ENCODE results near the gene CENPX. TPM values are rescaled to one million over a fixed set of nuclear protein-coding genes. Genes with fewer than 3 reads are reported as not detected.

CENPX gene
- total RNA-seq, 4 donors from 2014 or later = 46.0 to 74.0 (median 57.5) TPM

DNA sequence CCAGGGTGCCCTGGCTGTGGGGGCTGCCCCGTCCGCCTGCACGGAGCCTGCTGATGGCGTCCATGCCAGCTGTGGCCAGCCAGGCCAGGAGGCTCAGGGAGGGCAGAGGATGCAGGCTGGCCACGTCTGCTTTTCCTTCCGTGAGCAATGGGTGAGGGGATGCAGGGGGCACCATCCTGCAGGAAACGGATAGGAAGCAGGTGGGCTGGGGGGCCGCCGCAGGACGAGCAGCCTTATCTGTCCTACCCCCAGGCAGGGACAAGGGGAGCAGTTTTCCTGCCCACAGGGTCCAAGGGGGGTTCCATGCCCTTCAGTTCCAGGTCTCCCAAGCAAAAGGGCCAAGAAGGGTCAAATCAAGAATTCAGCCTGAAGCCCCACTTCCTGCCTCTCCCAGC lies 36.2 kb upstream of the CENPX start:
- no peak for TF ChIP-seq CTCF (IDR thresholded peaks at IDR 0.05; ENCODE audit: low read depth)

DNA sequence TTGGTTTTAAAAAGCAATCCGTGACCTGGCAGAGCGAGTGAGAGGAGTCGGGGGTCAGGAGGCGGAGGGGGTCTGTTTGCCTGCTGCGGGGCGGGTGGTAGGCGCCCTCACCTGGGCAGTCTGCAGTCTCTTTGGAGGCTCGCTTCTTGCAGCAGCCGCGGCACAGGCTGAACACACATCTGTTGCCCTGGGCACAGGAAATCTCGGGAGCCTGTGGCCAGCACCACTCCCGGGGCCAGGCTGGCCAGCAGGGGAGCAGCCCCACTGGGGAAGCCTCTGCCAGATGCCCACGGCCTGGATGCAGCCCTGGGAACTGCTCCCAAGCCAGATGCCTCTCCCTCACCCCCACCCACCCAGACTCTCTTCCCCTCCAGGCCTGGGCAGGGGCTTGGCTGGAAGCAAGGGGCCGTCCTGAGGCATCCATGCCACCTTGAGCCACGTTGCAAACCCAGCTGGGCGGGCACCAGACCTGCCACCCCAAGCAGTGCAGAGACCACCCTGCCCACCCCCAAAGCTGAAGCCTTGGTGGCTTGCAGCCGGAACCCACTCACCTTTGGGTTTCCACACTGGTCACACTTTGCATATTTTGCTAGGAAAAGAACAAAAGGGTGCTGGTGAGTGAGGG lies 35.7 kb upstream of the CENPX start:
- no peak for TF ChIP-seq CTCF (IDR thresholded peaks at IDR 0.05; ENCODE audit: low read depth)

- TF ChIP-seq CTCF (IDR thresholded peaks at IDR 0.05; ENCODE audit: low read depth) = no peak
Observed at GRCh38 chr17:82056729-82057621, 34.3 kb upstream of the CENPX start.

- TF ChIP-seq CTCF (IDR thresholded peaks at IDR 0.05; ENCODE audit: low read depth) = no peak
Observed at GRCh38 chr17:82055965-82056728, 33.5 kb upstream of the CENPX start.

DNA sequence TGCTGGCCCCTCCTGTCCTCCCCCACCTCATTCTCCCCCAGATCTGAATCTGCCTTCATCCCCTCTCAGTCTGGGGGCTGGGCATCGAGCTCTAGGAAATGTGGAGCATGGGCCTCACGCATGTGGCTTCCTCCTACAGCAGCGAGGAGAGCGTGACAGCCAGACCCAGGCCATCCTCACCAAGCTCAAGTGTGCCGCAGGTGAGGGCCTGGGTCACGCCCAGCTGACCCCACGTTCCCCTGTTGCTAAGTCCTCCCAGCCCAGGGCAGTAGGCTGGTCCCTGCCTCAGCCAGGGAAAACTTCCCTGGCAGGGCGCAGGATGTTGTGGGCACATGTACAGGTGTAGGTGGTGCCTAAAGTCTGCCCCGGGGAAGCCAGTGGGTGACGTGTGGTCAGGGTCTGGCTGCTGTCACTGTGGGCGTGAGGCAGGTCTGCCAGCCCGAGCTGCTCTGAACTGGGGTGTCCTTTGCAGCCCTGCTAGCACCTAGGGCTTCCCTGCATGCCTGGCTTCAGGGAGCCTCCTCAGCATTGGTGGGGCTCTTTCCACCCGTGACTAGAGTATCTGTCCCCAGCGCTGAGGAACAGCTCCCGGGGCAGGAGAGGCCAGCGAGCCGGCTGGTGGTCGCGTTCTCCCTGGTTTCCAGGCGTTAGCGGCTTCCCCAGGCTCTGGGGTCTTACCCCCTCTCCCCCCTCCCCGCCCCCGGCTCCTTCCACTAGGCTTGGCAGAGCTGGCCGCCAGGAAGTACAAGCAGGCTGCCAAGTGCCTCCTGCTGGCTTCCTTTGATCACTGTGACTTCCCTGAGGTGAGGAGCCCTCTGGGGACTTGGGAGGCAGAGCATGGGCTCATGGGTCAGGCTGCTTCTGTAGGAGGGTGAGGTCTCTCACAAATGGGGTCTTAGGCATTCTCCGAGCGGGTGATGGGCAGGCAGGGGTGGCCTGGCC lies 32.6 kb upstream of the CENPX start:
- no peak for TF ChIP-seq CTCF (IDR thresholded peaks at IDR 0.05; ENCODE audit: low read depth)

DNA sequence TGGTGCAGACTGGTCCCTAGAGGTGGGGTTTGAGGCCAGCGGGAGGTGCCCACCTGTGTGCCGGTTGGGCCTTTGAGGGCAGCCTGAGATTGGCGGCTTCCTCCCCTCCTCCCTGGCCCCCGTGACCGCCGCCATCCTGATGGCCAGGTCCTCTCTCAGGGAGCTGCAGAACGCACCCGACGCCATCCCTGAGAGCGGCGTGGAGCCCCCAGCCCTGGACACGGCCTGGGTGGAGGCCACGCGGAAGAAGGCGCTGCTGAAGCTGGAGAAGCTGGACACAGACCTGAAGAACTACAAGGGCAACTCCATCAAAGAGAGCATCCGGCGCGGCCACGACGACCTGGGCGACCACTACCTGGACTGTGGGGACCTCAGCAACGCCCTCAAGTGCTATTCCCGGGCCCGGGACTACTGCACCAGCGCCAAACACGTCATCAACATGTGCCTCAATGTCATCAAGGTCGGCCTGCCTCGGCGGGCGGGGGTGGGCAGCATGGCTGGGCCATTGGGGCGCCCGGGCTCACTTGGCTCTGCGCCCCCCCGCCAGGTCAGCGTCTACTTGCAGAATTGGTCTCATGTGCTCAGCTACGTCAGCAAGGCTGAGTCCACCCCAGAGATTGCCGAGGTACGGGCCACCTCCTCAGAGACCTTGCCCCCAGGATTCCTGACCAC lies 31.8 kb upstream of the CENPX start:
- TF ChIP-seq CTCF (IDR thresholded peaks at IDR 0.05; ENCODE audit: low read depth) = no peak
